GM19239 (cell line): ENCODE data around the gene KRTAP9-9.
"Not testable (repeated sequence)": the region's sequence is repeated elsewhere in the genome, so short reads cannot be mapped to it uniquely, and the experiment has no call there.

Experiments used
- DNase-seq: peaks from one replicate; pipeline ENCODE4 v3.0.0; 2011; ENCODE audit warnings: low spot score; ENCODE audit not compliant: insufficient read length
- FAIRE-seq: peaks from 2 replicates; lab custom pipeline; 2011; peaks lifted over from hg19 to GRCh38; lab: Jason Lieb, UNC

KRTAP9-9 gene

DNA sequence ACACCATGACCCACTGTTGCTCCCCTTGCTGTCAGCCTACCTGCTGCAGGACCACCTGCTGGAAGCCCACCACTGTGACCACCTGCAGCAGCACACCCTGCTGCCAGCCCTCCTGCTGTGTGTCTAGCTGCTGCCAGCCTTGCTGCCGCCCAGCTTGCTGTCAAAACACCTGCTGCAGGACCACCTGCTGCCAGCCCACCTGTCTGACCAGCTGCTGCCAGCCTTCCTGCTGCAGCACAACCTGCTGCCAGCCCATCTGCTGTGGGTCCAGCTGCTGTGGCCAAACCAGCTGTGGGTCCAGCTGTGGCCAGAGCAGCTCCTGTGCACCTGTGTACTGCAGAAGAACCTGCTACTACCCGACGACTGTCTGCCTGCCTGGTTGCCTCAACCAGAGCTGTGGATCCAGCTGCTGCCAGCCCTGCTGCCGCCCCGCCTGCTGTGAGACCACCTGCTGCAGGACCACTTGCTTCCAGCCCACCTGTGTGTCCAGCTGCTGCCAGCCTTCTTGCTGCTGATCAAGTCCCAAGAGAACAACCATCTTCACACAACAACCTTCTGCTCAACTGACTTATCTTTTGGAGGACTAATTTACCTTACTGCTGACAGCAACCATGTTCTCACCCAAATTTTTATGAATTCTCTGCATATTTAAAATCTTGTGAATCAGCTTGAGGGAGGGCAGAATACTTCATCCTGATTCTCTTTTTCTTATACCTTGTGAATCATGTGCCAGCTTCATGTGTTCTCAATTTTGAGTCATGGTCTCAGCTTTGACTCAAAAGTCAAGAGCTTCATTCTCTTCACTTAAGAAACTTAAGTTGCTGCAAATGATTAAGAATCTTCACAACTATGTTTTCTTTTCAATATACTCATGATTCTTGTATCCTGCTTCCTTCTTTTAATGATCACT is at the start of gene KRTAP9-9:
Gene KRTAP9-9, plus strand, starts transcription at position 4 of the 910 bp plus-strand sequence.
- peak; percentile 42 for FAIRE-seq

DNA sequence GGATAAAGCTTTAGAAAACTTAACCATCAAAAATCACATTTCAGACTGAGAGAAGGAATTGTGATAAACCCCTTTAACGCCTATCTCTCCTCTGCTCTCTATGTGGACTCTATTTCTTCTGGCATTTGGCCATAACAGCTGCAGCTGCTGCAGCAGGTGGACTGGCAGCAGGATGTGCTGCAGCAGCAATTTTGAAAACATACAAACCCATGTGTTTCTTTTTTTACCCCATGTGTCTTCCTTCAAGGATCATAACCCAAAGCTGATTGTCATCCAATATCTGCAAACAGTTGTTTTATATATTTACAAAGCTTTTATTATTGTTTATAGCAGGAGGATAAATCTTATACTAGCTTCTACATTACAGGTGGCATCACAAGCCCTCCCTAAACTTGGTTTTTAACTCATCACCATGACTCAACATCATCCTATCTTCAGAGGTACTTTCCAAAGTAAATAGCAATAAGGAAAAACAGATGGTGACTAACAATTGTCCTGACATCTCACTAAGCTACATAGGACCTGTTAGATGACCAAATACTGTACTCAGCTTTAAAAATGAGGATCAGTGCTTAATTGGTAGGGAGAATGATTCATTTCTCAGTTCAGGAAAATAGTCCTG is 43.2 kb upstream of the KRTAP9-9 start:
- FAIRE-seq, result no peak
- no peak for DNase-seq

More for the DNA sequence above, at the start of gene KRTAP9-9:
- not testable (repeated sequence) for DNase-seq

DNA sequence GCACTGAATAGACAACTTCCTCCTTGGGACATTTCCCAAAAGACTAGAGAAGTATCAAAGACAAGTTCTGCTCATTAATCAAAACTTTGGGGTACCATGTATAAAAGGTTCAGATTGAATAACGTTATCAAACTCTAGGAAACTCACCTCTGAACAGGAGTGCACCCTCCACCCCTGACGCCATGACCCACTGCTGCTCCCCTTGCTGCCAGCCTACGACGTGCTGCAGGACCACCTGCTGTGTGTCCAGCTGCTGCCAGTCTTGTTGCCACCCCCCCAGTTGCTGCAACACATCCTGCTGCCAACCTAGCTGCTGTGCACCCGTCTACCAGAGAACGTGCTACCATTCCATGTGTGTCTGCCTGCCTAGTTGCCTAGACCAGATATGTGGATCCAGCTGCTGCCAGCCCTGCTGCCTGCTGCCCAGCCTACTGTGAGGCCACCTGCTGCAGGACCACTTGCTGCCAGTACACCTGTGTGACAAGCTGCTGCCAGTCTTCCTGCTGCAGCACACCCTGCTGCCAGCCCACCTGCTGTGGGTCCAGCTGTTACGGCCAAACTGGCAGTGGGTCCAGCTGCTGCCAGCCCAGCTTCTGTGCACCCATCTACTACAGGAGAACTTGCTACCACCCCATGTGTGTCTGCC is 42.5 kb upstream of the KRTAP9-9 start:
- no peak for FAIRE-seq
- no peak for DNase-seq

DNA sequence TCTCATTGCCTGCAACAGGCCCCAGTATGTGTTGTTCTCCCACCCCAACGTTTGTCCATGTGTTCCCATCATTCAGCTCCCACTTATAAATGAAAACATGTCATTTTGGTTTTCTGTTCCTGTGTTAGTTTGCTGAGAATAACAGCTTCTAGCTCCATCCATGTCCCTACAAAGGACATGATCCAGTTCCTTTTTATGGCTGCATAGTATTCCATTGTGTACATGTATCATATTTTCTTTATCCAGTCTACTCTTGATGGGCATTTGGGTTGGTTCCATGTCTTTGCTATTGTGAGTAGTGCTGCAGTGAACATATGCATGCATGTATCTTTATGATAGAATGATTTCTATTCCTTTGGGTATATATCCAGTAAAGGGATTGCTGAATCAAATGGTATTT is 39.5 kb upstream of the KRTAP9-9 start:
- DNase-seq (no peak), FAIRE-seq (no peak)

GRCh38 chr17:41223821-41224220 is 31.4 kb upstream of the KRTAP9-9 start:
- FAIRE-seq (no peak), DNase-seq (no peak)

- no peak for FAIRE-seq
- no peak for DNase-seq
Observed at GRCh38 chr17:41226051-41226450, 29.1 kb upstream of the KRTAP9-9 start.

- FAIRE-seq, DNase-seq: not testable (repeated sequence)
Observed at GRCh38 chr17:41226598-41227095, 28.5 kb upstream of the KRTAP9-9 start, which contains the start of gene KRTAP9-2. TSS of gene KRTAP9-2 (plus strand) at chr17:41226648. CDS start at chr17:41226655, 7 bp downstream.

GRCh38 chr17:41230094-41230493 is 25.1 kb upstream of the KRTAP9-9 start:
- FAIRE-seq (no peak), DNase-seq (no peak)

- DNase-seq, result no peak
- no peak for FAIRE-seq
Observed at GRCh38 chr17:41231731-41232130, 23.5 kb upstream of the KRTAP9-9 start.

DNA sequence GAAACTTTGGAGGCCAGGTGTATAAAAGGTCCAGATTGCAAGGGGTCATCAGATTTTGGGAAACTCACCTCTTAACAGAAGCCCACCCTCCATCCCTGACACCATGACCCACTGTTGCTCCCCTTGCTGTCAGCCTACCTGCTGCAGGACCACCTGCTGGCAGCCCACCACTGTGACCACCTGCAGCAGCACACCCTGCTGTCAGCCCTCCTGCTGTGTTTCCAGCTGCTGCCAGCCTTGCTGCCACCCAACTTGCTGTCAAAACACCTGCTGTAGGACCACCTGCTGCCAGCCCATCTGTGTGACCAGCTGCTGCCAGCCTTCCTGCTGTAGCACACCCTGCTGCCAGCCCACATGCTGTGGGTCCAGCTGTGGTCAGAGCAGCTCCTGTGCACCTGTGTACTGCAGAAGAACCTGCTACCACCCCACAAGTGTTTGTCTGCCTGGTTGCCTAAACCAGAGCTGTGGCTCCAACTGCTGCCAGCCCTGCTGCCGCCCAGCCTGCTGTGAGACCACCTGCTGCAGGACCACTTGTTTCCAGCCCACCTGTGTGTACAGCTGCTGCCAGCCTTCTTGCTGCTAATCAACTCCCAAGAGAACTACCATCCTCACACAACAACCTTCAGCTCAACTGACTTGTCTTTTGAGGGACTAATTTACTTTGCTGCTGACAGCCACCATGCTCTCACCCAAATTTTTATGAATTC is 22.6 kb upstream of the KRTAP9-9 start, which contains the start of gene KRTAP9-3:
Gene KRTAP9-3, plus strand, starts transcription at position 51 of the 707 bp plus-strand sequence. Its CDS starts 53 bp downstream, at position 104.
- DNase-seq, FAIRE-seq: not testable (repeated sequence)

GRCh38 chr17:41237116-41237515 is 18.1 kb upstream of the KRTAP9-9 start:
- FAIRE-seq, DNase-seq: not testable (repeated sequence)

GRCh38 chr17:41237949-41238437 is 17.2 kb upstream of the KRTAP9-9 start, which contains the start of gene KRTAP9-8:
TSS of gene KRTAP9-8 (plus strand) at chr17:41237999. CDS start at chr17:41238052, 53 bp downstream.
- DNase-seq, FAIRE-seq: not testable (repeated sequence)

- not testable (repeated sequence) for FAIRE-seq, DNase-seq
Observed at GRCh38 chr17:41246995-41247787, 8.0 kb upstream of the KRTAP9-9 start.

DNA sequence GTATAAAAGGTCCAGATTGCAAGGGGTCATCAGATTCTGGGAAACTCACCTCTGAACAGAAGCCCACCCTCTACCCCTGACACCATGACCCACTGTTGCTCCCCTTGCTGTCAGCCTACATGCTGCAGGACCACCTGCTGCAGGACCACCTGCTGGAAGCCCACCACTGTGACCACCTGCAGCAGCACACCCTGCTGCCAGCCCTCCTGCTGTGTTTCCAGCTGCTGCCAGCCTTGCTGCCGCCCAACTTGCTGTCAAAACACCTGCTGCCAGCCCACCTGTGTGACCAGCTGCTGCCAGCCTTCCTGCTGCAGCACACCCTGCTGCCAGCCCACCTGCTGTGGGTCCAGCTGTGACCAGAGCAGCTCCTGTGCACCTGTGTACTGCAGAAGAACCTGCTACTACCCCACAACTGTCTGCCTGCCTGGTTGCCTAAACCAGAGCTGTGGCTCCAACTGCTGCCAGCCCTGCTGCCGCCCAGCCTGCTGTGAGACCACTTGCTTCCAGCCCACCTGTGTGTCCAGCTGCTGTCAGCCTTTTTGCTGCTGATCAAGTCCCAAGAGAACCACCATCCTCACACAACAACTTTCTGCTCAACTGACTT is 5.4 kb upstream of the KRTAP9-9 start, which contains the start of gene KRTAP9-4:
Gene KRTAP9-4, plus strand, starts transcription at position 51 of the 604 bp plus-strand sequence. Its CDS starts 34 bp downstream, at position 85.
- FAIRE-seq, DNase-seq: not testable (repeated sequence)

- DNase-seq, result no peak
- FAIRE-seq, result no peak
Observed at GRCh38 chr17:41251261-41251660, 3.9 kb upstream of the KRTAP9-9 start.

GRCh38 chr17:41254861-41255260 is 323 bp upstream of the KRTAP9-9 start:
- DNase-seq (no peak), FAIRE-seq (no peak)

GRCh38 chr17:41256291-41256685 is 1.1 kb downstream of the KRTAP9-9 start:
- no peak for FAIRE-seq

DNA sequence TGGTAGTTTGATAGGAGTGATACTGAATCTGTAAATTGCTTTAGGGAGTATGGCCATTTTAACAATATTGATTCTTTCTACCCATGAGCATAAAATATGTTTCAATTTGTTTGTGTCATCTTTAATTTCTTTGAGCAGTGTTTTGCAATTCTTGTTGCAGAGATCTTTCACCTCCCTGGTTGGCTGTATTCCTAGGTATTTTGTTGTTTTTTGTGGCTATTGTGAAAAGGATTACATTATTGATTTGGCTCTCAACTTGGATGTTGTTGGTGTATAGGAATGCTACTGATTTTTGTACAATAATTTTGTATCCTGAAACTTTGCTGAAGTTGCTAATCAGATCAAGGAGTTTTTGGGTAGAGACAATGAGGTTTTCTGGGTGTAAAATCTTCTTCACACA is 3.2 kb downstream of the KRTAP9-9 start:
- FAIRE-seq (no peak), DNase-seq (no peak)

More at GRCh38 chr17:41256291-41256685, 1.1 kb downstream of the KRTAP9-9 start:
- no peak for DNase-seq
